ENCODE data around the gene GTF2I.
"Not testable (repeated sequence)": the region's sequence is repeated elsewhere in the genome, so short reads cannot be mapped to it uniquely, and the experiment has no call there.

Gene GTF2I

DNA sequence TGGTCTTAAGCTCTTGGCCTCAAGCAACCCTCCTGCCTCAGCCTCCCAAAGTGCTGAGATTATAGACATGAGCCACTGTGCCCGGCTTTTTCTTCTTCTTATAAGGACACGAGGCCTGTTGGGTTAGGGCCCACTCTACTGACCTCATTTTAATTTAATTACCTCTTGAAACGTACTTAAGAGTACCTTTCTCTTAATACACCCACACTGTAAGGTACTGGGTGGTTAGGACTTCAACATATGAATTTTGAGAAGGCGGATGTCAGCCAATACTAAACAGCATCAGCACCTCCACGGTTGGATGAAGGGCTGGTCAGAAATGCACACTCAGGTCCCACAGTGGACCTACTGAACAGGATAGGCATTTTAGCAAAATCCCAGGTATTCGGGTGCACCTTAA is 124.2 kb downstream of the GTF2I start:
- not testable (repeated sequence) for DNase-seq

DNA sequence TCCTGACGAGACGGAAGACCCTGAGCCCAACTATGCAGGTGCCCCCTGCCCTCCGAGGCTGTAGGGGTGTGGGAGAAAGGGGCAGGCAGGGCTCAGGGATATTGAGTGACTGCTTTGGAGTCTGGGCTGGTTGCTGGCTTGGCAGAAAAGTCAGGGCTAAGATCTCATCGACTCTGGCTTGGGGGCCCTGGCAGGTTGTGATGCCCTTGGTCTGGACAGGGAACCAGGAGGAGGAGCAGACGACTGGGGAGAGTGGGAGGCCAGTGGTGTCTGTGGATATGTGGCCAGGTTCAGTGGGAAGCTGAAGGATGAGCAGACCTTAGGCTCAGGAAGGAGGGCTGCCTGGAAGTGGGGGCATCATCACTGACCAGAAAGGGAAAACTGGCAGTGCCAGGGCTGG is 126.1 kb downstream of the GTF2I start:
- DNase-seq = not testable (repeated sequence)

DNA sequence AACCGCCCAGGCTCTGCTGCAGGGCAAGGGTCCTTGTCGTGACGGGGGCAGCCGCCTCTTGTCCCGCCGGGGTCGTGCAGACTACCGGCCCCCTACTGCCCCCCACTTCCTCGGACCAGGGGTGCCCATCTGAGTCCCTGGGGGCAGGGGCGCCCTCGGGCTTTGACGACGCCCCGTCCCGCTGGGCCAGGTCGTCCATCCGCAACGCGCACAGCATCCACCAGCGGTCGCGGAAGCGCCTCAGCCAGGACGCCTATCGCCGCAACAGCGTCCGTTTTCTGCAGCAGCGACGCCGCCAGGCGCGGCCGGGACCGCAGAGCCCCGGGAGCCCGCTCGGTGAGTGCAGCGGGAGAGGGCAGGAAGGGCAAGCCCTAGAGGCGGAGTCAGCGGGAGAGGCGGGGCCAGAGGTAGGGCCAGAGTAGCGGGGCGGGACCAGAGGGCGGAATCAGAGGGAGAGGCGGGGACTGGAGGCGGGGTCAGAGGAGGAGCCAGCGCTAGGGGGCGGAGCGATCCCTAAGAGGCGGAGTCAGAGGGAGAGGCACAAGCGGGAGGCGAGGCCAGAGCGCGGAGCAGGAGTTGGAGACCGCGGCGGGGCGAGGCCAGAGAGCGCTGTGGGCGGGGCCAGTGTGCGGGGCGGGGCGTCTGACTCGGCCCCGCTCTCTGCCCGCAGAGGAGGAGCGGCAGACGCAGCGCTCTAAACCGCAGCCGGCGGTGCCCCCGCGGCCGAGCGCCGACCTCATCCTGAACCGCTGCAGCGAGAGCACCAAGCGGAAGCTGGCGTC is 131.0 kb downstream of the GTF2I start:
- DNase-seq = peak; percentile 84

DNA sequence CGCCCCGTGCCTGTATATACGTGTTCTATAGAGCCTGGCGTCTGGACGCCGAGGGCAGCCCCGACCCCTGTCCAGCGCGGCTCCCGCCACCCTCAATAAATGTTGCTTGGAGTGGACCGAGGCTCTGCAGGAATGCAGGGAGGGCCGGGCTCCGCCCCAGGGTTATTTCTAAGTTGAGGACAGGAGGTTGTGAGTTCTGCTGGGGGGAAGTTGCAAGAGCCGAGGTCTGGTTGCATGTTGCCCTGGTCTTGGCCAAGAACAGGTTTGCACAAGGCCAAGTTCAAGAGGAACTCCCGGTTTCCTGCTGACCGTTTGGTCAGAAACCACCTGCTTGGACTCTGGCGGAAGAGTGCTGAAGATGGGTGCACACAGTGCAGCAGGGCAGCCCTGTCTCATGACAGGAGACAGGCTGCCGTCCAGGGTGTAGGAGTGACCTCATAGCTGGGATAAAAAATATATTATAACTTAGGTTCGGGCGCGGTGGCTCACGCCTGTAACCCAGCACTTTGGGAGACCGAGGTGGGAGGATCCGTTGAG is 131.8 kb downstream of the GTF2I start:
- DNase-seq = not testable (repeated sequence)

DNA sequence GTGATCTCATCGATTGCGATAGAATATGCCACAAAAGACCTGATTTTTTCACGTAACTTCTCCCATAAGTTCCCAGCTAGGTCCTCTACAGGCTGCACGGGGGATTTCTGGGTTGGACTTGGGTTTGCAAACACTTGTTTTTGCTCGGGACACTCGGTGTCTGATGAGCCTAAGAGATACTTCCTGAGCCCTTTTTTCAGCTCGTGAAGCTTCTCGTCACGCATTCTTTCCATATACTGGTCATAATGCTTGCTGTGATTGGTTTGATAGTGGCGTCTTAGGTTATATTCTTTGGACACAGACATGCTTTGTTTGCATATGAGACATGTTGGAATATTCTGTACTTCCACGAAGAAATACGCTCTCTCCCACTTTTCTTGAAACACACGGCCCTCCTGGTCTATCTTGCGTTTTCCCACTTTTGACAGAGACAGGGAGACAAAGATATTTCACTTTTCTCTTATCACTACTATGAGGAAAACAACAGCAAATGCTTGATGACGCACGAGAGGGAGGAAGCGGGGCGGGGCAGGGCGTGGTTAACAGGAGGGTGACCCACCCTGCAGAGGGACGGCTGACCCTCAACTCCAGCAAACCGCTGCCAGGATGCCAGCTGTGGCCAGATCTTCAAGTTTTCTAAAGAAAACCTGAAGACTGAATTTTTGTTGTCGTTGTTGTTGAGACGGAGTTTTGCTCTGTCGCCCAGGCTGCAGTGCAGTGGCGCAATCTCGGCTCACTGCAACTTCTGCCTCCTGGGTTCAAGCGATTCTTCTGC is 140.5 kb downstream of the GTF2I start:
- not testable (repeated sequence) for DNase-seq

DNA sequence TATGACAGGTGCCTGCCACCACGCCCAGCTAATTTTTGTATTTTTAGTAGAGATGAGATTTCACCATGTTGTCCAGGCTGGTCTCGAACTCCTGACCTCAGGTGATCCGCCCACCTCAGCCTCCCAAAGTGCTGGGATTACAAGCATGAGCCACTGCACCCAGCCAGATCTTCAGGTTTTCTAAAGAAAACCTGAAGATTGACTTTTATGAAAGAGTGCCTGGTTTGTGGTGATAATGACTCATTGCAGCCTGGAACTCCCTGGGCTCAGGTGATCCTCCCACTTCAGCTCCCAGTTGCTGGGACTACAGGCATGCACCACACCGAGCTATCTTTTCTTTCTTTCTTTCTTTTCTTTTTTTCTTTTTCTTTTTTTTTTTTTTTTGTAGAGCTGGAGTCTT is 141.1 kb downstream of the GTF2I start:
- DNase-seq = not testable (repeated sequence)
